Ishikawa (cell line): ENCODE data around the gene OXSR1.

Source experiments
- CEBPB ChIP-seq: IDR thresholded peaks from 2 replicates; pipeline ENCODE4 v1.6.1; 2012
- CREB1 ChIP-seq: IDR thresholded peaks from 2 replicates; pipeline ENCODE4 v1.6.1; 2012; ENCODE audit warnings: low read depth
- EGR1 ChIP-seq: IDR thresholded peaks from 2 replicates; pipeline ENCODE4 v1.6.1; 2012
- EP300 ChIP-seq: IDR thresholded peaks from 2 replicates; pipeline ENCODE4 v1.6.1; 2012; ENCODE audit warnings: borderline replicate concordance
- FOXM1 ChIP-seq: IDR thresholded peaks from 2 replicates; pipeline ENCODE4 v1.6.1; 2012; ENCODE audit warnings: low read depth, borderline replicate concordance
- NFIC ChIP-seq: IDR thresholded peaks from 2 replicates; pipeline ENCODE4 v1.6.1; 2012
- RAD21 ChIP-seq: IDR thresholded peaks from 2 replicates; pipeline ENCODE4 v1.6.1; 2012; ENCODE audit warnings: low read depth
- TAF1 ChIP-seq: IDR thresholded peaks from 2 replicates; pipeline ENCODE4 v1.6.1; 2012; ENCODE audit warnings: low read depth, mild to moderate bottlenecking
- TCF12 ChIP-seq: IDR thresholded peaks from 2 replicates; pipeline ENCODE4 v1.6.1; 2012; ENCODE audit warnings: low read depth
- TEAD4 ChIP-seq: IDR thresholded peaks from 2 replicates; pipeline ENCODE4 v1.6.1; 2012
- YY1 ChIP-seq: IDR thresholded peaks from 2 replicates; pipeline ENCODE4 v1.6.1; 2012; ENCODE audit warnings: low read depth
- ZBTB7A ChIP-seq: IDR thresholded peaks from 2 replicates; pipeline ENCODE4 v1.6.1; 2012; ENCODE audit warnings: low read depth
- TF ChIP-seq, protein P1 (sequence below): IDR thresholded peaks from 2 replicates; pipeline ENCODE4 v1.6.1; 2012
- TF ChIP-seq, protein P2 (sequence below): IDR thresholded peaks from 2 replicates; pipeline ENCODE4 v1.6.1; 2012; ENCODE audit warnings: low read depth, mild to moderate bottlenecking
- TF ChIP-seq, protein P3 (sequence below): IDR thresholded peaks from 2 replicates; pipeline ENCODE4 v1.6.1; 2012

The OXSR1 gene

DNA sequence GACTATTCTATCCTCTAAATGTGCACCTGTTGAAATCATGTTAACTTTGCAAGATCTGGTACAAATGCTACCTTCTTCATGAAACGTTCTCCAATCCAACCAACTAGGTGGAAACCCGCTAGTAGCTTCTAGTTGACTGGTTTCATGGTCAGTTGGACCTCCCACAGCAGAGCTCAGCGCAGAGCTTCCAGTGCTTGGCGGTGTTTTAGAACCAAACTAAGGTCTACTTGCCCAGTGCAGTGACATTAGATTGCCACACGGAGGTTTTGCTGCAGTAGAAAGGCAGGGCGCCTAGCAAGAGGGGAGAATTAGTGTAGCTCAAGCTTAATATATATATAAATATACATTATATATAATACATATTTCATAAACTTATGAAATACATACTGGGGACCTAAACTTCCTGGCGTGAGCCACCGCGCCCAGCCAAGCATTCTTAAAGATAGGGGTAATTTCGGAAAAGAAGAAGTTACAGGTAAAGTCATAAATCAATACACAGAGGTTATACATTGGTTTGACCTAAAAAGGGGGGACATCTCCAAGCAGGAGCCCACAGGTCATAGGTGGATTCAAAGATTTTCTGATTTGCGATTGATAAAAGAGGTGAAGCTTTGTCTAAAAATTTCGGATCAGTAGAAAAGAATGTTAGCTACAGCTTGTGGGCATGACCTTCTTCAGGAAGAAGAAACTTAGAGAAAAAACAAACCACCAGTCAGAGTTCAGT lies 2.1 kb upstream of the OXSR1 start:
- no peak for TF ChIP-seq EP300
- TF ChIP-seq, protein P1, sequence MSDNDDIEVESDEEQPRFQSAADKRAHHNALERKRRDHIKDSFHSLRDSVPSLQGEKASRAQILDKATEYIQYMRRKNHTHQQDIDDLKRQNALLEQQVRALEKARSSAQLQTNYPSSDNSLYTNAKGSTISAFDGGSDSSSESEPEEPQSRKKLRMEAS, result no peak
- no peak for TF ChIP-seq ZBTB7A
- no peak for TF ChIP-seq YY1
- TF ChIP-seq EGR1, result no peak
- no peak for TF ChIP-seq NFIC
- TF ChIP-seq CREB1, result no peak
- TF ChIP-seq RAD21, result no peak
- TF ChIP-seq TAF1, result no peak
- TF ChIP-seq, protein P2, sequence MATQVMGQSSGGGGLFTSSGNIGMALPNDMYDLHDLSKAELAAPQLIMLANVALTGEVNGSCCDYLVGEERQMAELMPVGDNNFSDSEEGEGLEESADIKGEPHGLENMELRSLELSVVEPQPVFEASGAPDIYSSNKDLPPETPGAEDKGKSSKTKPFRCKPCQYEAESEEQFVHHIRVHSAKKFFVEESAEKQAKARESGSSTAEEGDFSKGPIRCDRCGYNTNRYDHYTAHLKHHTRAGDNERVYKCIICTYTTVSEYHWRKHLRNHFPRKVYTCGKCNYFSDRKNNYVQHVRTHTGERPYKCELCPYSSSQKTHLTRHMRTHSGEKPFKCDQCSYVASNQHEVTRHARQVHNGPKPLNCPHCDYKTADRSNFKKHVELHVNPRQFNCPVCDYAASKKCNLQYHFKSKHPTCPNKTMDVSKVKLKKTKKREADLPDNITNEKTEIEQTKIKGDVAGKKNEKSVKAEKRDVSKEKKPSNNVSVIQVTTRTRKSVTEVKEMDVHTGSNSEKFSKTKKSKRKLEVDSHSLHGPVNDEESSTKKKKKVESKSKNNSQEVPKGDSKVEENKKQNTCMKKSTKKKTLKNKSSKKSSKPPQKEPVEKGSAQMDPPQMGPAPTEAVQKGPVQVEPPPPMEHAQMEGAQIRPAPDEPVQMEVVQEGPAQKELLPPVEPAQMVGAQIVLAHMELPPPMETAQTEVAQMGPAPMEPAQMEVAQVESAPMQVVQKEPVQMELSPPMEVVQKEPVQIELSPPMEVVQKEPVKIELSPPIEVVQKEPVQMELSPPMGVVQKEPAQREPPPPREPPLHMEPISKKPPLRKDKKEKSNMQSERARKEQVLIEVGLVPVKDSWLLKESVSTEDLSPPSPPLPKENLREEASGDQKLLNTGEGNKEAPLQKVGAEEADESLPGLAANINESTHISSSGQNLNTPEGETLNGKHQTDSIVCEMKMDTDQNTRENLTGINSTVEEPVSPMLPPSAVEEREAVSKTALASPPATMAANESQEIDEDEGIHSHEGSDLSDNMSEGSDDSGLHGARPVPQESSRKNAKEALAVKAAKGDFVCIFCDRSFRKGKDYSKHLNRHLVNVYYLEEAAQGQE, result no peak
- no peak for TF ChIP-seq FOXM1
- TF ChIP-seq TEAD4, result no peak
- no peak for TF ChIP-seq CEBPB
- TF ChIP-seq TCF12, result no peak

DNA sequence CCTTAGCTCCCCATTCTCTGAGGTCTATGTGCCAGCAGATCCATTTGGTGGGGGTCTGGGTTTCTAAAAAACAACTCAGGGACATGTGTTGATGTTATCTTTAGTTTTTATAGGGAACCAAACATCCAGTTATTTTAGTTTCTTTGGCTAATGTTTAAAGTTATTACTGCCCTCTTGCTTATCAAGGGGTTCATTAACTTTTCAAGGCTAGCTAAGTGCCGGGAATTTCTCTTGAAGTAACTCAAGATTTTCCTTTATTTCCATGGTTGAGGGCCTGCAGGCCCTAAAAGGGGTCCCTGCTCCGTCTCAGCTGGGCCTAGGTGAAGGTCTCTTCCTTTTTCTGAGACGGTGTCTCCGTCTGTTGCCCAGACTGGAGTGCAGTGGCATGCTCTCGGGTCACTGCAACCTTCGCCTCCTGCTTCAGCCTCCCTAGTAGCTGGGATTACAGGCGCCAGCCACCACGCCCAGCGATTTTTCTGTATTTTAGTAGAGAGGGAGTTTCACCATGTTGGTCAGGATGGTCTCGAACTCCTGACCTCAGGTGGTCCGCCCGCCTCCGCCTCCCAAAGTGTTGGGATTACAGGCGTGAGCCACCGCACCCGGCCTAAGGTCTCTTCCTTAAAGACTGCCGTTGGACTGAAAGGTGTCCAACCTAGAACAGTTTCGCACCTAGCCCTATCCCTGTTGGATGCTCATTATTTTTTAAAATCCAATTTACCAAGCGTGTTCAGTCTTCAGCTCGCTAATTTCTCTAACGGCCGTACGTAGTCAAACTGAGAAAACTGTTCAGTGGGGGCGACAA lies 1.3 kb upstream of the OXSR1 start:
- TF ChIP-seq EP300 (no peak), ZBTB7A (no peak), TAF1 (no peak), CREB1 (no peak), TEAD4 (no peak), FOXM1 (no peak), YY1 (no peak), EGR1 (no peak), RAD21 (no peak), CEBPB (no peak), TCF12 (no peak), NFIC (no peak)
- TF ChIP-seq, protein P3, sequence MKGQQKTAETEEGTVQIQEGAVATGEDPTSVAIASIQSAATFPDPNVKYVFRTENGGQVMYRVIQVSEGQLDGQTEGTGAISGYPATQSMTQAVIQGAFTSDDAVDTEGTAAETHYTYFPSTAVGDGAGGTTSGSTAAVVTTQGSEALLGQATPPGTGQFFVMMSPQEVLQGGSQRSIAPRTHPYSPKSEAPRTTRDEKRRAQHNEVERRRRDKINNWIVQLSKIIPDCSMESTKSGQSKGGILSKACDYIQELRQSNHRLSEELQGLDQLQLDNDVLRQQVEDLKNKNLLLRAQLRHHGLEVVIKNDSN, result no peak
- TF ChIP-seq, protein P1, result no peak
- TF ChIP-seq, protein P2, result no peak

DNA sequence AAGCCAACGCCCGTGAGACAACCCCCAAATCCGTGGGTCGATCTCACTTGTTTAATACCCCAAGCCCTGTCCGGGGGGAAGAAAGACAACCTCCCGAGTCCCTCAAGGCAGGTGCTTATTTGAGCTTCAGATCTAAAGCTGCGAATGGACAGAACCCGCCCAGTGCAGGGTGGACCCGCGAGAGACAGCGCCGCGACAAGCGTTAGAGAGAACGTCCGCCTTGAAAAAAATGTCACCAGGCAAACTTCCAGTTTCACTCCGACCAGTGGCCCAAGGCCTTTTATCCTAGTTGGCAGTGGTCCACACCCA lies 740 bp upstream of the OXSR1 start:
- no peak for TF ChIP-seq TCF12
- no peak for TF ChIP-seq YY1
- TF ChIP-seq EP300, result no peak
- TF ChIP-seq TAF1, result no peak
- peak; percentile 70 for TF ChIP-seq NFIC

DNA sequence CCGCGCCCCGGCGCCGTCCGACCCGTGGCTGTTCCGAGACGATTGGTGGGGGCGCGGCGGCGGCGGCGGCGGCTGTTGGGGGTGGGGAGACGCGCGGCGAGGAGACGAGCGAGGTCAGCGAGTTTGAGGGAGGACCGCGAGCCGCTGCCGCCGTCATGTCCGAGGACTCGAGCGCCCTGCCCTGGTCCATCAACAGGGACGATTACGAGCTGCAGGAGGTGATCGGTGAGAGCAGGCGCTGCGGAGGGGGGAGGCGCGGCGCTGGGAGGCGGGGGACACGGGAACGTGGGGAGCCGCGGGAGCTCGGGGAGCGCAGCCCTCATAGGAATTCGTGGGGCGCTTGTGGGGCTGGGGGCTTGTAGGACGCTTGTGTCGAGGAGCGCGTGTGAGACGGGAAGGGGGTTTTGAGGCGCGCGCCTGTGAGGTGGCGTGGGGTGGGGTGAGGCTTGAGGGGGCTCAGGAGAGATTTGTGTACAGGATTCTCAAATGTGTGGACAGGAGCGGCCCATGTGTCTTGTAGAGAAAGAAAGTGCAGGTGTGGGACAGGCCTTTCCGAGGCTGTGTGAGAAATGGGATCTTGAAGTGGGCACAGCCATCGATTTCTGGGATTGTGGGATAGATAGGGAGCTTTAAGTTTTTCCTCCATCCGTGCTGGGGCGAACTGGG lies 518 bp downstream of the OXSR1 start:
- TF ChIP-seq, protein P3, result no peak
- TF ChIP-seq FOXM1 (no peak), ZBTB7A (no peak; the same call in 1 of the 2 replicates), TAF1 (no peak), TEAD4 (no peak), EP300 (peak; percentile 60; the same call in 1 of the 2 replicates), NFIC (no peak), TCF12 (no peak), CEBPB (no peak), RAD21 (no peak)
- TF ChIP-seq, protein P1, result peak; percentile 8
- TF ChIP-seq, protein P2, result no peak
